Loucy (cell line): ENCODE measurements around the gene ADCY7.

Experiments used
- EZH2phosphoT487 ChIP-seq: fragments of 200-600 bp; IDR thresholded peaks from 2 replicates; pipeline ENCODE4 v1.6.1; 2018; ENCODE audit warnings: antibody characterized with exemption, mild to moderate bottlenecking, moderate library complexity, borderline replicate concordance
- TF ChIP-seq, protein P1 (sequence below): fragments of 200-600 bp; sonication (generic); conservative IDR thresholded peaks from 2 replicates; pipeline ENCODE4 v1.5.1; 2014; ENCODE audit warnings: mild to moderate bottlenecking, antibody characterized with exemption, low read length

DNA sequence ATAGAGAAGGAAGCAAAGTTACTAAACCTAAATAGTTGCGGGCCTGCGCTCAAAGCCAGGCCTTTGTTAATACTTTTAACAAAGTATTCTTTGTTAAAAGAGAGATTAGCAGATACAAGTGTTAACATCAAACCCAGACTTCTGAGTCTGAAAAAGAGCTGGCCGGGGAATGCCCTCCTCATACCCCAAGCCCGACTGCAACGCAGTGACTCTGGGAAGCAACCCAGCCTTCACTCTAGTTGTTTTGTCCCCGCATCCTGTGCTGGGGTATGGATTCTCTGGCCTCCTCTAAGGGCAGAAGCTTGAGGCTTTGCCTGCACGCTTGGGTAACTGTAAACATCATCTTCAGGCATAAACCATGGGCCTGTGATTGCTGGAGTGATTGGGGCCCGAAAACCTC lies 48.3 kb downstream of the ADCY7 start:
- TF ChIP-seq, protein P1, sequence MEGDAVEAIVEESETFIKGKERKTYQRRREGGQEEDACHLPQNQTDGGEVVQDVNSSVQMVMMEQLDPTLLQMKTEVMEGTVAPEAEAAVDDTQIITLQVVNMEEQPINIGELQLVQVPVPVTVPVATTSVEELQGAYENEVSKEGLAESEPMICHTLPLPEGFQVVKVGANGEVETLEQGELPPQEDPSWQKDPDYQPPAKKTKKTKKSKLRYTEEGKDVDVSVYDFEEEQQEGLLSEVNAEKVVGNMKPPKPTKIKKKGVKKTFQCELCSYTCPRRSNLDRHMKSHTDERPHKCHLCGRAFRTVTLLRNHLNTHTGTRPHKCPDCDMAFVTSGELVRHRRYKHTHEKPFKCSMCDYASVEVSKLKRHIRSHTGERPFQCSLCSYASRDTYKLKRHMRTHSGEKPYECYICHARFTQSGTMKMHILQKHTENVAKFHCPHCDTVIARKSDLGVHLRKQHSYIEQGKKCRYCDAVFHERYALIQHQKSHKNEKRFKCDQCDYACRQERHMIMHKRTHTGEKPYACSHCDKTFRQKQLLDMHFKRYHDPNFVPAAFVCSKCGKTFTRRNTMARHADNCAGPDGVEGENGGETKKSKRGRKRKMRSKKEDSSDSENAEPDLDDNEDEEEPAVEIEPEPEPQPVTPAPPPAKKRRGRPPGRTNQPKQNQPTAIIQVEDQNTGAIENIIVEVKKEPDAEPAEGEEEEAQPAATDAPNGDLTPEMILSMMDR, result no peak
- TF ChIP-seq EZH2phosphoT487, result no peak
